Right ventricle myocardium superior (tissue), 1 donor: ENCODE results near the gene CYP4Z1. TPM values are rescaled to one million over a fixed set of nuclear protein-coding genes. Genes with fewer than 3 reads are reported as not detected.
"Not testable (repeated sequence)": the region's sequence is repeated elsewhere in the genome, so short reads cannot be mapped to it uniquely, and the experiment has no call there.

ENCODE experiments used
- ATAC-seq: fragments of 200-7000 bp; cut with Tn5 transposase; one replicate; pipeline ENCODE4 v1.9.1; 2020; ENCODE audit warnings: mild to moderate bottlenecking; ENCODE audit not compliant: poor library complexity
- DNase-seq: peaks from one replicate; pipeline ENCODE4 v3.0.0-alpha.2; 2020
- intact Hi-C: fragments of 100-400 bp; cut with DNase I; formaldehyde crosslinking; loops from one replicate; pipeline ENCODE4 v1.11.2; 2022
- long read RNA-seq: library from polyadenylated mRNA; unstranded; transcript quantifications from one replicate; pipeline ENCODE4 v2.0.0, GENCODE V29; 2021
- total RNA-seq: library from RNA; stranded (reverse); fragmentation: NEBNext Ultra II Directional; extraction: Animal tissue kit (Norgen Biotek cat#: 25700); gene quantifications from one replicate; pipeline ENCODE4 v1.2.1, GENCODE V29; 2021
- donor health status: DM: no; HTN: yes; CAD: no; lungs with severe emphysema.

CYP4Z1 gene
- 0.86 TPM for total RNA-seq
- long read RNA-seq: 0 reads

GRCh38 chr1:47067097-47067594 lies at the start of gene CYP4Z1:
TSS of gene CYP4Z1 (plus strand) at chr1:47067231. CDS start at chr1:47067491, 260 bp downstream.
- ATAC-seq: no peak
- DNase-seq: no peak
- intact Hi-C loops: no loop called here

GRCh38 chr1:47021070-47021469 lies 46.0 kb upstream of the CYP4Z1 start:
- ATAC-seq: peak; percentile 60
- intact Hi-C loops: no loop called here

GRCh38 chr1:47023268-47024140 lies 43.5 kb upstream of the CYP4Z1 start, which contains the start of gene CYP4X1:
TSS of gene CYP4X1 (plus strand) at chr1:47023669. CDS start at chr1:47023818, 149 bp downstream.
- DNase-seq: peak; percentile 66
- intact Hi-C loops: no loop called here
- ATAC-seq: peak; percentile 76

More at GRCh38 chr1:47021070-47021469, 46.0 kb upstream of the CYP4Z1 start:
- DNase-seq: no peak

GRCh38 chr1:47024141-47024801 lies 42.8 kb upstream of the CYP4Z1 start:
- no peak for DNase-seq
- intact Hi-C loops: no loop called here
- ATAC-seq: no peak

- intact Hi-C loops: no loop called here
- ATAC-seq: peak; percentile 67
- DNase-seq: no peak
Observed at GRCh38 chr1:47030170-47030805, 36.7 kb upstream of the CYP4Z1 start.

- ATAC-seq (peak; percentile 92), DNase-seq (no peak)
- intact Hi-C loops: no loop called here
Observed at GRCh38 chr1:47031059-47031458, 36.0 kb upstream of the CYP4Z1 start.

GRCh38 chr1:47031585-47031984 lies 35.4 kb upstream of the CYP4Z1 start:
- ATAC-seq (peak; percentile 55), DNase-seq (no peak)
- intact Hi-C loops: no loop called here

GRCh38 chr1:47036764-47037163 lies 30.3 kb upstream of the CYP4Z1 start:
- intact Hi-C loops: no loop called here
- no peak for ATAC-seq
- DNase-seq: no peak

GRCh38 chr1:47059376-47059775 lies 7.7 kb upstream of the CYP4Z1 start:
- intact Hi-C loops: no loop called here
- DNase-seq (no peak), ATAC-seq (no peak)

- ATAC-seq, intact Hi-C loops, DNase-seq: not testable (repeated sequence)
Observed at GRCh38 chr1:47069080-47069479, 2.0 kb downstream of the CYP4Z1 start.

GRCh38 chr1:47069509-47069908 lies 2.5 kb downstream of the CYP4Z1 start:
- ATAC-seq, intact Hi-C loops, DNase-seq: not testable (repeated sequence)

GRCh38 chr1:47089356-47089755 lies 22.3 kb downstream of the CYP4Z1 start:
- ATAC-seq, intact Hi-C loops, DNase-seq: not testable (repeated sequence)

- intact Hi-C loops, ATAC-seq: not testable (repeated sequence)
Observed at GRCh38 chr1:47091476-47091875, 24.4 kb downstream of the CYP4Z1 start.

GRCh38 chr1:47104816-47105215 lies 37.8 kb downstream of the CYP4Z1 start:
- no peak for ATAC-seq
- DNase-seq: no peak
- intact Hi-C loops: no loop called here

More at GRCh38 chr1:47091476-47091875, 24.4 kb downstream of the CYP4Z1 start:
- DNase-seq: not testable (repeated sequence)

GRCh38 chr1:47106792-47107191 lies 39.8 kb downstream of the CYP4Z1 start:
- ATAC-seq (no peak), DNase-seq (no peak)
- intact Hi-C loops: no loop called here

- ATAC-seq, intact Hi-C loops, DNase-seq: not testable (repeated sequence)
Observed at GRCh38 chr1:47107851-47108574, 41.0 kb downstream of the CYP4Z1 start.

- ATAC-seq, DNase-seq, intact Hi-C loops: not testable (repeated sequence)
Observed at GRCh38 chr1:47109482-47109881, 42.5 kb downstream of the CYP4Z1 start.

GRCh38 chr1:47113178-47113577 lies 46.1 kb downstream of the CYP4Z1 start:
- ATAC-seq: no peak
- no peak for DNase-seq
- intact Hi-C loops: no loop called here
